HG02938 (cell line): Measurements from ENCODE around the gene BCAS1.

Experiments
- ATAC-seq: cut with Tn5 transposase; IDR thresholded peaks from one replicate; pipeline ENCODE4 v1.9.1; 2021; ENCODE audit warnings: mild to moderate bottlenecking, moderate library complexity; ENCODE audit not compliant: unreplicated experiment

BCAS1 gene

GRCh38 chr20:54051068-54051467 is 19.3 kb downstream of the BCAS1 start:
- no peak for ATAC-seq

GRCh38 chr20:54048891-54049545 is 21.4 kb downstream of the BCAS1 start:
- ATAC-seq, result no peak

GRCh38 chr20:54048481-54048880 is 21.9 kb downstream of the BCAS1 start:
- ATAC-seq, result no peak

GRCh38 chr20:54047720-54048119 is 22.7 kb downstream of the BCAS1 start:
- no peak for ATAC-seq

- ATAC-seq, result no peak
These were observed 23.3 kb downstream of the BCAS1 start for GRCh38 chr20:54047048-54047447.

GRCh38 chr20:54044156-54044555 is 26.2 kb downstream of the BCAS1 start:
- peak; percentile 69 for ATAC-seq

- no peak for ATAC-seq
These were observed 27.1 kb downstream of the BCAS1 start for GRCh38 chr20:54043076-54043967.

- ATAC-seq, result no peak
These were observed 28.4 kb downstream of the BCAS1 start for GRCh38 chr20:54042021-54042420.

GRCh38 chr20:54041336-54041735 is 29.1 kb downstream of the BCAS1 start:
- no peak for ATAC-seq

GRCh38 chr20:54040531-54040930 is 29.9 kb downstream of the BCAS1 start:
- ATAC-seq, result no peak

- no peak for ATAC-seq
These were observed 31.4 kb downstream of the BCAS1 start for GRCh38 chr20:54038961-54039360.

- ATAC-seq, result no peak
These were observed 32.9 kb downstream of the BCAS1 start for GRCh38 chr20:54037525-54037924.

- no peak for ATAC-seq
These were observed 40.8 kb downstream of the BCAS1 start for GRCh38 chr20:54029643-54030042.

- ATAC-seq, result no peak
These were observed 41.2 kb downstream of the BCAS1 start for GRCh38 chr20:54029176-54029575.

GRCh38 chr20:54028276-54029011 is 42.0 kb downstream of the BCAS1 start:
- no peak for ATAC-seq

GRCh38 chr20:54027704-54028103 is 42.7 kb downstream of the BCAS1 start:
- no peak for ATAC-seq

GRCh38 chr20:54026295-54027064 is 43.9 kb downstream of the BCAS1 start:
- no peak for ATAC-seq

- ATAC-seq, result no peak
These were observed 45.1 kb downstream of the BCAS1 start for GRCh38 chr20:54025251-54025771.

- ATAC-seq, result no peak
These were observed 47.0 kb downstream of the BCAS1 start for GRCh38 chr20:54023406-54023805.

- no peak for ATAC-seq
These were observed 48.8 kb downstream of the BCAS1 start for GRCh38 chr20:54021446-54022235.
